Activated CD4-positive, alpha-beta T cell treated with anti-CD3 and anti-CD28 coated beads for 4 hours (primary cell): ENCODE results near the gene GRIK5.
A peak's percentile ranks its signal among the peaks of the same experiment; 100 is the strongest.
"Not testable (repeated sequence)": the region's sequence is repeated elsewhere in the genome, so short reads cannot be mapped to it uniquely, and the experiment has no call there.

Source experiments
- DNase-seq, 2 donors: peaks; one replicate each; pipeline ENCODE4 v3.0.0-alpha.2; 2020

GRIK5 gene

DNA sequence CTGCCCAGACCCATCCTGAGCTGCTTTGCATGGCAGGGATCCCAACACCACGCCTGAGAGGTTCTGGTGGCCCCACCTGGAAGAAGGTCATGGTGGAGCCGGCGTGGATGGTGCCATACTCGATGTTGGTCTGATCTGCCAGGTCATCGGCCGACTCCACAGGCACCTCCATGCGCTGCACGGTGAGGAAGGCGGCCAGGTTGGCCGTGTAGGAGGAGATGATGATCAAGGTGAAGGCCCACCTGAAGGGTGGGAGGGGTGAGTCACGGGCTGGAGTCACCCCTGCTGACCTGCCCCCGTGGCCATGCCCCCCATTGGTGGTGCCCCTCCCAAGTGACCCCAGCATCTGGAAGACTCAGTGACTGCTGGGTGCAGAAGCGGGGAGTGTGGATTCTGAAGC lies 63.4 kb downstream of the GRIK5 start:
- no peak for DNase-seq

DNA sequence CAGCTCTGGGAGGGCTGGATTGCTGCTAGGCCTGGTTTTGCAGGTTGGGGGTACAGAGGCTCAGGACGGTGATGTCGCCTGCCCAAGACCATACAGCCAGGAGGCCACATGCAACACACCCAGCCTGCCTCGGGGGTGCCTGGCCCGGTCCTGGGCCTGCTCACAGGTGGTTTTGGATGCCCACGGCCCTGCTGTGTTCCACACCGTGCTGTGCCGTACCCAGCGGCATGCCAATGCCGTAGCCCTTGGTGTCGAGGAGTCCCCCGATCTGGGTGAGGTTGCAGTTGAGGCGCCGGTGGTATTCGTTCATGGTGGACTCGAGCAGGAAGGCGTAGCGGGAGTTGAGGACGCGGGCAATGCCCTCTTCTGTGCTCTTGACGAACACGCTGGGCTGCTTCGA lies 64.5 kb downstream of the GRIK5 start:
- DNase-seq: no peak

GRCh38 chr19:42003506-42004294 lies 66.3 kb downstream of the GRIK5 start:
- no peak for DNase-seq

- no peak for DNase-seq
These were observed 70.2 kb downstream of the GRIK5 start for GRCh38 chr19:41999878-42000208.

- DNase-seq: no peak
These were observed 70.7 kb downstream of the GRIK5 start for GRCh38 chr19:41999071-41999877.

- DNase-seq: no peak
These were observed 71.6 kb downstream of the GRIK5 start for GRCh38 chr19:41998246-41999020.

GRCh38 chr19:41997851-41998229 lies 72.2 kb downstream of the GRIK5 start:
- DNase-seq: no peak

DNA sequence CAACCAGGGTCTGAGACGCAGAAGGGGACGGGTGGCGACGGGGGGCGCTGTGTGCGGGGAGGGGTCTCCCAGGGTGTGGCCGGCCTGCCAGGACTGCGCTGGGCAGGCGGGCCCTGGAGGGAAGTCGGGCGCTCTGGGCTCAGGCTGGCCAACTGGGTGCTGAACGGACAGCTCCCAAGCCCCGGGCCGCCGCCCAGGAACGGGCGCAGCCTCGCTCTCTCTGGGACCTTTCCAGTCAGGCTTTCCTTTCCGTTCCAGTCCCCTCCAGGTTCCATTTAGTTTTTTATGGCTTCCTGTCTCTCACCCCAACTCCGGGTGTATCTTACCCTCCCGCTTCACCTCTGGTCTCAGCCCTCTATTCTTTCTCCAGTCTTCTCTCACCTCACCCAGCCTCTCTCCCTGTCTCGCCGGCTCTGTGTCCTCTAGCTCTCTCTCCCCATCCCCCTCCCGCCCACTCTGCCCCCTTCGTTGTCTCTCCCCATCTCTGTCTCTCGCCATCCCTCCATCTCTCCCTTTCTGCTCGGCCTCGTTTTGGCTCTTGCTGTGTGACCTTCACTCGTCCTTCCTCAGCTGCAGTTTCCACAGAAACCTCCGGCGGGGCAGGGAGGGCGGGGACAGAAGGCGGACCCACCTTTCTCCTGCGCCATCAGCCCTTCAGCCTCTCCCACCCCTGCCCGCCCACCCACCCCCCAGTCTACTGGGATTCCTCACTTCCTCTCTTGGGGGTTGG lies 72.7 kb downstream of the GRIK5 start:
- peak; percentile 13 to 25 for DNase-seq

- DNase-seq: no peak
These were observed 73.8 kb downstream of the GRIK5 start for GRCh38 chr19:41995959-41996797.

- no peak for DNase-seq
These were observed 74.7 kb downstream of the GRIK5 start for GRCh38 chr19:41994994-41995958.

- peak; percentile 31 to 45 for DNase-seq
These were observed 75.5 kb downstream of the GRIK5 start for GRCh38 chr19:41994521-41994971.

DNA sequence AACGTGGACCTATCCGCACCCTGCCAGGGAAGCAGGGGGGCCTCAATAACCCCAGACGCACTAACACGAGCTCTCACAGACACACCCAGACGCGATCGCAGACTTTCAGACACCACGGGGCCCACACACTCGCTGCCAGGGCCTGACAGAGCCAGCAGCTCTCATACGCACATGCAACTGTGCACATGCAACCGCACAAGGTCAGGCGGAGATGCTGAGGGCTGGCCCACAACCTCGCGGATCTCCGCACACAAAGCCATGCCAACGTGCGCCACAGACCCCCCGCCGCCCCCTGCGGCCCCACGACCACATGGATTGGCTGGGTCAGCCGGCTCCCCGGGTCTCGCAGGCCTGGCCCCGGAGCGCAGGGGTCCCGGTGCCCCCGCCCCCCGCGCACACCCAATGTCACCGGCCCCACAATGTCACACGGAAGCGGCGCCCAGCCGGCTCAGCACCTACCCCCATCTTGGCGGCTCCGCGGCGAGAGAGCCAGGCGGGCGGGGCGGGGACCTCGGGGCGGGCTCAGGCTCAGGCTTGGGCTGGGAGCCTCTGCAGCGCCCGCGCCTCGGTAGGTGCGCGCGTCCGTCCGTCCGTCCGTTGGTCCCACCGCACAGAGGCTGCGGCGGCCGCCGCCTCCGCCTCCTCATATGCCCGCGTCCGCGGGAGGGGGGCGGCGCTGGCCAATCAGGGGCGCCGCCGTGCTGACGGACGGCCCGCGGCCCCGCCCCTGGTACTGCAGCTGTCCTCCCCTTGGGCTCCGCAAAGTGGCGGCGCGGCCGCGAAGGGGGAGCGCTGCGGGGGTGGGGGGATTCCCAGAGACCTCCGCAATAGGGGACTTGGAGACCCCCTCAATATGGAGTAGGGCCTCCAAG lies 76.2 kb downstream of the GRIK5 start, which contains the start of gene ATP1A3:
ATP1A3 (minus strand) TSS at position 619 of the 872 bp plus-strand sequence; CDS start at position 465, 154 bp downstream.
- DNase-seq: peak; percentile 50 to 52

- DNase-seq: not testable (repeated sequence)
These were observed 78.0 kb downstream of the GRIK5 start for GRCh38 chr19:41991925-41992569.

GRCh38 chr19:41991025-41991424 lies 79.0 kb downstream of the GRIK5 start:
- no peak for DNase-seq

- no peak for DNase-seq
These were observed 79.4 kb downstream of the GRIK5 start for GRCh38 chr19:41990615-41991014.

- no peak for DNase-seq
These were observed 80.0 kb downstream of the GRIK5 start for GRCh38 chr19:41990028-41990427.

DNA sequence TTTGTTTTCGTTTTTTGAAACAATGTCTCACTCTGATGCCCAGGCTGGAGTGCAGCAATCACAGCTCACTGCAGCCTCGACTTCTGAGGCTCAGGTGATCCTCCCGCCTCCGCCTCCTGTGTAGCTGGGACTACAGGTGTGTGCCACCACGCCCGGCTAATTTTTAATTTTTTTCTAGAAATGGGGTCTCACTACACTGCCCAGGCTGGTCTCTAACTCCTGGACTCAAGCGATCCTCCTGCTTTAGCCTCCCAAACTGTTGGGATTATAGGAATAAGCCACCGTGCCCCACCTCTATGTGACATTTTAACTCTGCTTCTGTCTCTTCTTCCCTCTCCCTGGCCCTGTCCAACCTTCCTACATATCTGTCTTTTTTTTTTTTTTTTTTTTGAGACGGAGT lies 81.1 kb downstream of the GRIK5 start:
- no peak for DNase-seq

GRCh38 chr19:41987141-41987860 lies 82.7 kb downstream of the GRIK5 start:
- no peak for DNase-seq
